ENCODE results near the gene ZCCHC24.
A peak's percentile ranks its signal among the peaks of the same experiment; 100 is the strongest.

The ZCCHC24 gene

DNA sequence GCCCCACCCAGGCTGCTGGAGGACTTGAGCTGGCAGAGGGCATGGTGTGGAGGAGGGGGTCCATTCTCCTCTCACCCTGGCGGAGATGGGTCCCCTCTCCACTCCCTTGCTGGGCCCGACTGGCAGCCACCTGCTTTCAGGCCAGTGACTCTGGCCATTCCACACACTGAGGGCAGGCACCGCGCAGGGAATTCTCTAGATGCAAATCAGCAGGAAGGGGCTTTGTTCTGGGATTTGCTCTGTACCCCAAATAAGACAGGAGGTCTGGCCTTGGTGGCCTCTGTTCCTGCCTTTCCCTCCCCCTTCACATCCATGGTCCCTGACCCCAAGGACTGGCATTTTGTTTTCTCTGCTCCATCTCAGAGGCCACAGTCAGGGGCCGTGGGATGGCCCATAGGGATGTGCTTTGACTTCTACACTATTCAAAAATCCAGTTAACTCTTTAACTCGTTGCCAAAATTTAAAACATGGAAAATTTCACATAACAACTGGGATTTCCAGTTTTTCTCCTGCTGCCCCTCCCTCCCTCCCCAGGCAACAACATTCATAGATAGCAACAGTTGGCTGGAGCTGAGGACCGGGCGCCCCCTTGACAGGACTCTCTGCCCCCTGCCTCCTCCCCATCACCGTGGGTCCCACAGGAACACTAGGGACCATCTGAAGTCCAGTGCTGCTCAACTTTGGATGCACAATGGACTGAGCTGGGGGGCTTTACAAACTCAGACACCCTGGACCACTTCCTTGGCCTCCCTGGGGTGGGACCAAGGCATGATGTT lies 64.3 kb downstream of the ZCCHC24 start:
- TF ChIP-seq, protein P1, sequence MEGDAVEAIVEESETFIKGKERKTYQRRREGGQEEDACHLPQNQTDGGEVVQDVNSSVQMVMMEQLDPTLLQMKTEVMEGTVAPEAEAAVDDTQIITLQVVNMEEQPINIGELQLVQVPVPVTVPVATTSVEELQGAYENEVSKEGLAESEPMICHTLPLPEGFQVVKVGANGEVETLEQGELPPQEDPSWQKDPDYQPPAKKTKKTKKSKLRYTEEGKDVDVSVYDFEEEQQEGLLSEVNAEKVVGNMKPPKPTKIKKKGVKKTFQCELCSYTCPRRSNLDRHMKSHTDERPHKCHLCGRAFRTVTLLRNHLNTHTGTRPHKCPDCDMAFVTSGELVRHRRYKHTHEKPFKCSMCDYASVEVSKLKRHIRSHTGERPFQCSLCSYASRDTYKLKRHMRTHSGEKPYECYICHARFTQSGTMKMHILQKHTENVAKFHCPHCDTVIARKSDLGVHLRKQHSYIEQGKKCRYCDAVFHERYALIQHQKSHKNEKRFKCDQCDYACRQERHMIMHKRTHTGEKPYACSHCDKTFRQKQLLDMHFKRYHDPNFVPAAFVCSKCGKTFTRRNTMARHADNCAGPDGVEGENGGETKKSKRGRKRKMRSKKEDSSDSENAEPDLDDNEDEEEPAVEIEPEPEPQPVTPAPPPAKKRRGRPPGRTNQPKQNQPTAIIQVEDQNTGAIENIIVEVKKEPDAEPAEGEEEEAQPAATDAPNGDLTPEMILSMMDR (IDR thresholded peaks at IDR 0.05), result no peak
- Histone ChIP-seq H3K4me3 (no peak overlapping the region), H3K27ac (peak overlapping the region; percentile 55 to 78)
- peak; percentile 69 for DNase-seq (ENCODE audit: low spot score)

DNA sequence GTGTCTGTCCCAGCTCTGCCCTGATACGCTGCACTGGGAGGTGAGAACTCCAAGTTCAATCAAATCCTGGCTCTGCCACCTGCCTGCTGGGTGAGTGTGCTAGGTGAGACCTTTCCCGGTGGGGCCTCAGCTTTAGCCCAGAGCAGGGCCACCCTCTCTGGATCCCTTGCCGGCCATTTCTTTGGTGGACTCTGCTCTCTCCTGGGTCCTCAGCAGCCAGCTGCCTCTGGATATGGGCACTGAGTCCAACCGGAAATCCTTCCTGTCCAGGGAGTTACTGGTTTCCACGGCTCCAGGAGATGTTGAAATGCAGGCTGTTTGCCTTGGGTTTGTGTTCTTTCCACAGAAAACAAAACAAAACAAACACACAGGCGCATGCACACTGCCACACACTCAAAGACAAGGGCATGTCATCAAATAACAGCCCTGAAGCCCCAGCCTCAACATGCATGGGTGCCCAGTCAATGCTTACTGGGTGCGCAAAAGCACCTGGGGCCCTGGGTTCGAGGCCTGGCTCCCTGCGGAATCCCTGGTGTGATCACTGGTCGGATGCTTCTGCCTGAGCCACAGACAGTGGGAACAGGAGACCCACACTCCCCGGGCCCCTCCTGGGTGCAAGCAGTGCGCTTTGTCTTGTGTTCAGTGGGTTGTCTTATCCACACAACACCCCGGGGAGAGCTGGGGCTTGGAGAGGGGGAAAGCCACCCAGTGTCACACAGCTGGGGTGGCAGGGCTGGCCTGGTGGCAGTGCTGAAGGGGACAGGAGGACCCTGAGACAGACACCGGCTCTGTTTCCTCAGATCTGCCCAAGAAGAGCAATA lies 65.1 kb downstream of the ZCCHC24 start:
- H3K4me3 ChIP-seq, result peak overlapping the region; percentile 36
- peak; percentile 78 for DNase-seq (ENCODE audit: low spot score)
- H3K27ac ChIP-seq, result peak overlapping the region; percentile 55 to 78
- TF ChIP-seq, protein P1 (IDR thresholded peaks at IDR 0.05), result no peak

DNA sequence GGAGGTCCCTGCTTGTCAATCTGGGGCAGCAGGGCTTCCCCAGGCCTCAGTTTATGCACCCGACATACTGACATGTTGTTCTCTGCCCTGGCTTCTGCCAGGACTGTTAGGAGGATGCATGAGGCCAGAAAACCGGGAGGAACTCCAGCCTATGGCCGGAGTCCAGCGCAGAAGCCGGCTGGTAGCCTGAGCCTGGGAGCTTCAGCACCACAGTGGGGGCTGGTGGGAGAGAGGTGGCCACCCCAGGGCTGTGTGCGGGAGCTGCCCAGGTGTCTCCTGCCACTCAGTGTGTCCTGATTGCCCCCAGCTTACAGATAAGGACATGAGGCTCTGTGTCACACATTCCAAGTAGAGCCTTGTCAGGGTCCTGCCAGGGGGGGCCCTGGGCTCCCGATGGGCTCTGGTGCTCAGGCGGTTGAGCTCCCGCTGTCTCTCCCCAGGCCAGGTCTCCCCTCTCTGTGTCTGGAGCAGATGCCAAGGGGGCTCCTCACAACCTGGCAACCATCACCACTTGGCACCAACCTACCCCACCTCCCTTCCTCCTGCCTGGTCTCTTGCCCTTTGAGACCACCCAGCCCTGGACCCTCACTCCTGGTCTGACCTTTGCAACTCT lies 65.8 kb downstream of the ZCCHC24 start:
- H3K4me3 ChIP-seq, result peak overlapping the region; percentile 36
- peak; percentile 76 for DNase-seq (ENCODE audit: low spot score)
- TF ChIP-seq, protein P1 (IDR thresholded peaks at IDR 0.05), result no peak
- H3K27ac ChIP-seq, result peak overlapping the region; percentile 52 to 78

DNA sequence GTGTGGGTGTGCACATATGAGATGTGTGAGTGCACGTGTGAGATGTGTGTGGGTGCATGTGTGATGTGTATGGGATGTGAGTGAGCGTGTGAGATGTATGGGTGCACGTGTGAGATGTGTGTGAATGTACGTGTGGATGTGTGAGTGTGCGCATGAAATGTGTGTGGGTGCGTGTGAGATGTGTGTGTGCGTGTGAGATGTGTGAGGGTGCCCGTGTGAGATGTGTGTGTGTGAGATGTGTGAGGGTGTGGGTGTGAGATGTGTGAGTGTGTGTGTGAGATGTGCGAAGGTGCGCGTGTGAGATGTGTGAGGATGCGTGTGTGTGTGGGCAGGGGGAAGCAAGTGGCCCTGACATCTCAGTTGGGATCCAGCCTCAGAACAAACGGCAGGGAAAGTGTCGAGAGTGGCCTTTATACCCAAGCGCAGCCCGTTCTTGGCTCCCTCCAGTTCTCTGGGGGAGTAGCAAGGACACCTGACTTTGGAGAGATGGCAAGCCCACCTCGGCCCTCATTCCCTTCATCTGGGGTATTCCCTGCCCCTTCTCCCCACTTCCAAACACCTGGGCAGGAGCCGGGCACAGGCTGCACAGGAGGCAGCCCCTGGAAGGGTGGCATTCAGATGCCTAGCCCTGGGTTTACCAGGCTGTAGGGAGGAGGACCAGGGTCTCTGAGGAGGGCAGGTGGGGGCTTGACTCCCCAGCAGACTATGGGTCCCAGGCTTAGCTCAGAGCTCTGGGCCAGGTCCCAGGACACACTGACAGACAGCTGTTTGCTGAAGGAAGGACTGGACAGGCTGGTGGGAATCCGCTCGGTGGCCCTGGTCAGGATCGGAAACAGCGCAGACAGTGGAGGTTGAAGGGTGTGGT lies 66.5 kb downstream of the ZCCHC24 start:
- no peak overlapping the region for H3K4me3 ChIP-seq
- DNase-seq (ENCODE audit: low spot score), result peak; percentile 63
- H3K27ac ChIP-seq, result peak overlapping the region; percentile 52 to 78
- TF ChIP-seq, protein P1 (IDR thresholded peaks at IDR 0.05), result no peak

DNA sequence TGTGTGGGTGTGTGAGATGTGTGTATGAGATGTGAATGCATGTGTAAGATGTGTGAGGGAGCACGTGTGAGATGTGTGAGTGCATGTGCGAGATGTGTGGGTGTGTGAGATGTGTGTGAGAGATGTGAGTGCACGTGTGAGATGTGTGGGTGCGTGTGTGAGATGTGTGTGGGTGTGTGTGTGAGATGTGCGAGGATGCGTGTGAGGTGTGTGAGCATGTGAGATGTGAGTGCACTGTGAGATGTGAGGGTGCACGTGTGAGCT lies 67.1 kb downstream of the ZCCHC24 start:
- TF ChIP-seq, protein P1 (IDR thresholded peaks at IDR 0.05), result no peak
- no peak overlapping the region for H3K4me3 ChIP-seq
- no peak overlapping the region for H3K27ac ChIP-seq
- no peak for DNase-seq (ENCODE audit: low spot score)

GRCh38 chr10:79377557-79378382 lies 67.7 kb downstream of the ZCCHC24 start:
- TF ChIP-seq, protein P1 (IDR thresholded peaks at IDR 0.05), result no peak
- no peak overlapping the region for H3K27ac ChIP-seq
- peak; percentile 52 for DNase-seq (ENCODE audit: low spot score)
- no peak overlapping the region for H3K4me3 ChIP-seq
